ENCODE measurements around the gene AOC1. TPM values are rescaled to one million over a fixed set of nuclear protein-coding genes. Genes with fewer than 3 reads are reported as not detected.
"Not testable (repeated sequence)": the region's sequence is repeated elsewhere in the genome, so short reads cannot be mapped to it uniquely, and the experiment has no call there.

Gene AOC1
- total and polyA plus RNA-seq, 12 donors = 0.04 to 1.2 (median 0.32) TPM; not detected in 3

GRCh38 chr7:150805864-150806263, 46.5 kb upstream of the AOC1 start:
- ATAC-seq (no peak), DNase-seq (no peak)
- peaks cover 0 to 29% (median 0%) of the 10 kb centered on the region in 9 donors for H3K36me3 ChIP-seq
- TF ChIP-seq, protein P1, sequence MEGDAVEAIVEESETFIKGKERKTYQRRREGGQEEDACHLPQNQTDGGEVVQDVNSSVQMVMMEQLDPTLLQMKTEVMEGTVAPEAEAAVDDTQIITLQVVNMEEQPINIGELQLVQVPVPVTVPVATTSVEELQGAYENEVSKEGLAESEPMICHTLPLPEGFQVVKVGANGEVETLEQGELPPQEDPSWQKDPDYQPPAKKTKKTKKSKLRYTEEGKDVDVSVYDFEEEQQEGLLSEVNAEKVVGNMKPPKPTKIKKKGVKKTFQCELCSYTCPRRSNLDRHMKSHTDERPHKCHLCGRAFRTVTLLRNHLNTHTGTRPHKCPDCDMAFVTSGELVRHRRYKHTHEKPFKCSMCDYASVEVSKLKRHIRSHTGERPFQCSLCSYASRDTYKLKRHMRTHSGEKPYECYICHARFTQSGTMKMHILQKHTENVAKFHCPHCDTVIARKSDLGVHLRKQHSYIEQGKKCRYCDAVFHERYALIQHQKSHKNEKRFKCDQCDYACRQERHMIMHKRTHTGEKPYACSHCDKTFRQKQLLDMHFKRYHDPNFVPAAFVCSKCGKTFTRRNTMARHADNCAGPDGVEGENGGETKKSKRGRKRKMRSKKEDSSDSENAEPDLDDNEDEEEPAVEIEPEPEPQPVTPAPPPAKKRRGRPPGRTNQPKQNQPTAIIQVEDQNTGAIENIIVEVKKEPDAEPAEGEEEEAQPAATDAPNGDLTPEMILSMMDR (IDR thresholded peaks at IDR 0.05) = no peak
- H3K4me1 ChIP-seq = peaks cover 0 to 26% (median 6%) of the 10 kb centered on the region in 9 donors
- peaks cover 0 to 18% (median 5%) of the 10 kb centered on the region in 7 donors for H3K27me3 ChIP-seq
- intact Hi-C loops (cut with DNase I) = no loop called here
- no peak overlapping the region for H3K4me3 ChIP-seq
- H3K9me3 ChIP-seq = peaks cover 0 to 19% (median 13%) of the 10 kb centered on the region in 11 donors
- H3K27ac ChIP-seq = no peak overlapping the region

- ATAC-seq (no peak), DNase-seq (no peak)
- H3K4me1 ChIP-seq = peaks cover 0 to 21% (median 3%) of the 10 kb centered on the region in 9 donors
- intact Hi-C loops (cut with DNase I) = no loop called here
- H3K27me3 ChIP-seq = peaks cover 0 to 12% (median 0%) of the 10 kb centered on the region in 7 donors
- no peak overlapping the region for H3K27ac ChIP-seq
- H3K36me3 ChIP-seq = peaks cover 0 to 29% (median 0%) of the 10 kb centered on the region in 9 donors
- H3K4me3 ChIP-seq = no peak overlapping the region
- TF ChIP-seq, protein P1 (IDR thresholded peaks at IDR 0.05) = no peak
- H3K9me3 ChIP-seq = peaks cover 0 to 19% (median 13%) of the 10 kb centered on the region in 11 donors
- WGBS, 2 donors = 95 to 99% methylated on average over 3 of the region's 3 CpGs
Observed at GRCh38 chr7:150806454-150806853, 45.9 kb upstream of the AOC1 start.

DNA sequence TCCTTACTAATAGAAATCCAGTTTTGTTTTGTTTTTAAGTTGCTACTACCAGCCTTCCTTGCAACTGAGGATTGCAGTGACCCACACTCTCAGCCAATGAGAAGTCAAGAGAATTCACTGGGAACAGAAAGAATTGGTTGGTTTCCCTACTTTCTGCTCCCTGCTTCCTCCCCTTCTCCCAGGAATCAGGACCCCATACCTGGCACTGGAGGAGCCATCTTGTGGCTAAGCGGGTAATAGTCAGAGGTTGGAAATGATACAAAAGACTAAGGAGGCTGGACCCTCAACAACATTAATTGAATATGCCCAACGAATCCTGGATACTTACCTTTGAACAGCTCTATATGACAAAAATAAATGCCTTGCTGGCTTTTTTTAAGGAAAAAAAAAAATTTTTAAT, 45.5 kb upstream of the AOC1 start:
- Histone ChIP-seq H3K9me3 (peaks cover 0 to 19% (median 13%) of the 10 kb centered on the region in 11 donors), H3K4me1 (peaks cover 0 to 17% (median 3%) of the 10 kb centered on the region in 9 donors), H3K36me3 (peaks cover 0 to 29% (median 0%) of the 10 kb centered on the region in 9 donors), H3K27me3 (peaks cover 0 to 8% (median 0%) of the 10 kb centered on the region in 7 donors), H3K27ac (no peak overlapping the region), H3K4me3 (no peak overlapping the region)
- ATAC-seq = no peak
- TF ChIP-seq, protein P1 (IDR thresholded peaks at IDR 0.05) = no peak
- intact Hi-C loops (cut with DNase I) = no loop called here
- WGBS, 2 donors = 84 to 90% methylated on average over 2 of the region's 2 CpGs
- DNase-seq = no peak

DNA sequence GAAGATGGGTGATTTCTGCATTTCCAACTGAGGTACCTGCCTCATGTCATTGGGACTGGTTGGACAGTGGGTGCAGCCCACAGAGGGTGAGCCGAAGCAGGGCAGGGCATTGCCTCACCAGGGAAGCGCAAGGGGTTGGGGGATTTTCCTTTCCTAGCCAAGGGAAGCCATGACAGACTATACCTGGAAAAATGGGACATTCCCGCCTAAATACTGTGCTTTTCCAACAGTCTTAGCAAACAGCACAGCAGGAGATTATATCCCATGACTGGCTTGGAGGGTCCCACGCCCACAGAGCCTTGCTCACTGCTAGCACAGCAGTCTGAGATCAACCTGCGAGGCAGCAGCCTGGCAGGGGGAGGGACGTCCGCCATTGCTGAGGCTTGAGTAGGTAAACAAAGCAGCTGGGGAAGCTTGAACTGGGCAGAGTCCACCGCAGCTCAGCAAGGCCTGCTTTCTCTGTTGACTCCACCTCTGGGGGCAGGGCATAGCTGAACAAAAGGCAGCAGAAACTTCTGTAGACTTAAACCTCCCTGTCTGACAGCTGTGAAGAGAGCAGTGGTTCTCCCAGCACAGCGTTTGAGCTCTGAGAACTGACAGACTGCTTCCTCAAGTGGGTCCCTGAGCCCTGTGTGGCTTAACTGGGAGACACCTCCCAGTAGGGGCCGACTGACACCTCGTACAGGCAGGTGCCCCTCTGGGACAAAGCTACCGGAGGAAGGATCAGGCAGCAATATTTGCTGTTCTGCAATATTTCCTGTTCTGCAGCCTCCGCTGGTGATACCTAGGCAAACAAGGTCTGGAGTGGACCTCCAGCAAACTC, 44.5 kb upstream of the AOC1 start:
- H3K27ac ChIP-seq; intact Hi-C loops (cut with DNase I); H3K4me3 ChIP-seq; H3K27me3 ChIP-seq; ATAC-seq; DNase-seq: not testable (repeated sequence)
- Histone ChIP-seq H3K9me3 (peaks cover 0 to 19% (median 13%) of the 10 kb centered on the region in 11 donors), H3K36me3 (peaks cover 0 to 29% (median 0%) of the 10 kb centered on the region in 9 donors), H3K4me1 (peaks cover 0 to 11% (median 3%) of the 10 kb centered on the region in 9 donors)
- WGBS, 2 donors = 77 to 86% methylated on average over 13 of the region's 13 CpGs

Measured in heart right ventricle (tissue), 16 donors.